Measurements from ENCODE around the gene STAM2. TPM values are rescaled to one million over a fixed set of nuclear protein-coding genes. Genes with fewer than 3 reads are reported as not detected.

Gene STAM2
- total RNA-seq, 1 donor from 2014 or later = 25.1 TPM

- DNase-seq = no peak
- Mint-ChIP-seq H3K4me1 (ENCODE audit: low read depth, unreplicated experiment) (no peaks in the 10 kb centered on the region), H3K27me3 (ENCODE audit: unreplicated experiment) (no peaks in the 10 kb centered on the region), H3K4me3 (ENCODE audit: unreplicated experiment) (no peak overlapping the region), H3K27ac (ENCODE audit: unreplicated experiment) (no peak overlapping the region), H3K9me3 (ENCODE audit: unreplicated experiment) (no peaks in the 10 kb centered on the region), H3K36me3 (ENCODE audit: unreplicated experiment) (no peaks in the 10 kb centered on the region)
- no peak for TF ChIP-seq CTCF (IDR thresholded peaks at IDR 0.05; ENCODE audit: partially characterized antibody, unreplicated experiment)
These were observed 97.5 kb downstream of the STAM2 start for GRCh38 chr2:152078023-152078422.

GRCh38 chr2:152075461-152076050, 100.0 kb downstream of the STAM2 start:
- Mint-ChIP-seq H3K9me3 (ENCODE audit: unreplicated experiment) (no peaks in the 10 kb centered on the region), H3K27me3 (ENCODE audit: unreplicated experiment) (peaks cover 3% of the 10 kb centered on the region), H3K36me3 (ENCODE audit: unreplicated experiment) (no peaks in the 10 kb centered on the region), H3K4me1 (ENCODE audit: low read depth, unreplicated experiment) (no peaks in the 10 kb centered on the region), H3K4me3 (ENCODE audit: unreplicated experiment) (no peak overlapping the region), H3K27ac (ENCODE audit: unreplicated experiment) (no peak overlapping the region)
- no peak for TF ChIP-seq CTCF (IDR thresholded peaks at IDR 0.05; ENCODE audit: partially characterized antibody, unreplicated experiment)
- no peak for DNase-seq

GRCh38 chr2:152072011-152072410, 103.6 kb downstream of the STAM2 start:
- TF ChIP-seq CTCF (IDR thresholded peaks at IDR 0.05; ENCODE audit: partially characterized antibody, unreplicated experiment) = no peak
- no peaks in the 10 kb centered on the region for H3K36me3 Mint-ChIP-seq (ENCODE audit: unreplicated experiment)
- peaks cover 3% of the 10 kb centered on the region for H3K27me3 Mint-ChIP-seq (ENCODE audit: unreplicated experiment)
- no peak overlapping the region for H3K27ac Mint-ChIP-seq (ENCODE audit: unreplicated experiment)
- DNase-seq = no peak
- no peaks in the 10 kb centered on the region for H3K4me1 Mint-ChIP-seq (ENCODE audit: low read depth, unreplicated experiment)
- no peak overlapping the region for H3K4me3 Mint-ChIP-seq (ENCODE audit: unreplicated experiment)
- no peaks in the 10 kb centered on the region for H3K9me3 Mint-ChIP-seq (ENCODE audit: unreplicated experiment)

- no peaks in the 10 kb centered on the region for H3K36me3 Mint-ChIP-seq (ENCODE audit: unreplicated experiment)
- peaks cover 3% of the 10 kb centered on the region for H3K27me3 Mint-ChIP-seq (ENCODE audit: unreplicated experiment)
- no peaks in the 10 kb centered on the region for H3K9me3 Mint-ChIP-seq (ENCODE audit: unreplicated experiment)
- TF ChIP-seq CTCF (IDR thresholded peaks at IDR 0.05; ENCODE audit: partially characterized antibody, unreplicated experiment) = no peak
- H3K4me1 Mint-ChIP-seq (ENCODE audit: low read depth, unreplicated experiment) = no peaks in the 10 kb centered on the region
- no peak overlapping the region for H3K4me3 Mint-ChIP-seq (ENCODE audit: unreplicated experiment)
- DNase-seq = no peak
- no peak overlapping the region for H3K27ac Mint-ChIP-seq (ENCODE audit: unreplicated experiment)
These were observed 104.0 kb downstream of the STAM2 start for GRCh38 chr2:152071518-152071917.

- Mint-ChIP-seq H3K27me3 (ENCODE audit: unreplicated experiment) (peaks cover 3% of the 10 kb centered on the region), H3K36me3 (ENCODE audit: unreplicated experiment) (no peaks in the 10 kb centered on the region), H3K9me3 (ENCODE audit: unreplicated experiment) (no peaks in the 10 kb centered on the region), H3K27ac (ENCODE audit: unreplicated experiment) (no peak overlapping the region), H3K4me3 (ENCODE audit: unreplicated experiment) (no peak overlapping the region), H3K4me1 (ENCODE audit: low read depth, unreplicated experiment) (no peaks in the 10 kb centered on the region)
- DNase-seq = no peak
- no peak for TF ChIP-seq CTCF (IDR thresholded peaks at IDR 0.05; ENCODE audit: partially characterized antibody, unreplicated experiment)
These were observed 104.5 kb downstream of the STAM2 start for GRCh38 chr2:152071092-152071491.
